Left hindlimb (tissue), 1 donor: ENCODE results near the gene FKBP7.
"Not testable (repeated sequence)": the region's sequence is repeated elsewhere in the genome, so short reads cannot be mapped to it uniquely, and the experiment has no call there.

Experiments
- DNase-seq: peaks from one replicate; pipeline ENCODE4 v3.0.0-alpha.2; 2018

FKBP7 gene, protein sequence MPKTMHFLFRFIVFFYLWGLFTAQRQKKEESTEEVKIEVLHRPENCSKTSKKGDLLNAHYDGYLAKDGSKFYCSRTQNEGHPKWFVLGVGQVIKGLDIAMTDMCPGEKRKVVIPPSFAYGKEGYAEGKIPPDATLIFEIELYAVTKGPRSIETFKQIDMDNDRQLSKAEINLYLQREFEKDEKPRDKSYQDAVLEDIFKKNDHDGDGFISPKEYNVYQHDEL

DNA sequence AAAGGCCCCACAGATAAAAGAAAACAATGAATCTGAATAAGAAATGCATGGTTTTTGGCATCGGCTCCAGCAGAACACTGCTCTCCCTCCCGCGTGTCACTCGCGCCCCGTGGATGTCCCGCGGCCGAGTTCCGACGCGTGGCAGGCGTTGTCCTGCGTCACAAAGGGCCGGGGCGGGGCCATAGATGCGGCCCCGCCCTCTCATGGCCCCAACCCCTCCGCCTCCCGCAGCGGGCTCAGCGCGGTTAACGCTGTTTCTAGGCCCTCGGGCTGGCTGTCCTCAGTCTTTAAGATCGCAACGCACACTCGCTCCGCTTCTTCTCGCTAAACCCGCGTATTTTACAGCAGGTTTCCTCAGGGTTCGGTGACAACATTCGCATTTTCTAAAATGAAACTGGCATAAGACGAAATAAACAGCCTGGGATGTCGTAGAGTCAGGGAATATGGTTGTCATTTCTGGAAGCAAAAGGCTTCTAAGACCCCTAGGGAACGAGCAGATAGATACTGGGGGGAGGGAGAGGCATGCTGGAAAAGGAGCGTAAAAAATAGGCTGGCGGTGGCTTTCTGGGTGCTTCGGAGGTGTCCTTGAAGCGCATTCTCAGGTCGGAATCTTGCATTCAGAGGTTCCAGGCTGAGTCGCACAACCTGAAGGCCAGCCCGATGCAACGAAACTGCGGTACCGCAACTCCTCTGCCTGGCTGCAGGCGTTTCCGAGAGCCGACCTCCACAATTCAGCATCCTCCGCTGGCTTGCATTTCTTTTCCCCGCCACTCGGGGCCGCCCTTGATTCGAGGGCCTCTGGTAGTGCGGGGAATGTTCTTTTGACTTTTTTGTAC, at the start of gene FKBP7:
Gene FKBP7 (minus strand): TSS at position 162 of the 836 bp plus-strand sequence. CDS start 101 bp downstream, at position 61.
- peak; percentile 89 for DNase-seq

DNA sequence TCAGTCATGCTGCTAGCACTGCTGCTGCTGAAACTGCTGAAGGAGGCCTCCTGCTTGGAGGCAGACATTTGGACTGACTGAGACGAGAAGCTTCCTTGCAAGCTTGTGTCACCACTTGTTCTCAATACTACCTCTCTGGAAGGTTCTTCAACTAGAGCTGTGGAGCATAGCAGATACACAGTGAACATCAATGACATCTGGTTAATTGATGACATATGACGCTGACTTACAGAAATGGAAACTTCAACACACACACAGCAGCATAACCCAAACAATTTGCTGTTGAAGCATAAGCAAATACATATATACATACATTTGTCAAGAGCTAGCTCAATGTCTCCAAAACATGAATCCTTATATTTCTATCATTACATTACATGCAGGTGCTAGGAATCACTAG, 49.2 kb upstream of the FKBP7 start:
- no peak for DNase-seq

DNA sequence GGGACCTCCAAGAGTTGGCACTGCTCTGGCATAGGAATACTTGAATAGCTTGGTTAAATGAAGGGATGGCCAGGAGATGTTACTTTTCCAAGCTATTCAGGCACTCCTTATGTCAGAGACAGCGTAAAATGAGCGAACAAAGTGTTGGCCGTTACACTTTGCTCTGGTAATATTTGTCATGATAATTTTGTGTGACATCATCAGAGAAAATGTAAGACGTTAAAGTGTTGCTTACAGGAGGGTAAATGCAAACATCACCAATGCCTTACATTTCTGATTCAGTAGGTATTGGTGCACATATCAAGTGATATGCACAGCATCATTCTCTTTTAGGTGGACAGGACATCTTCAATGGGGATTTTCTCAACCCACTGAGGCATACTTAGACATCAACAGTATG, 47.9 kb upstream of the FKBP7 start:
- no peak for DNase-seq

DNA sequence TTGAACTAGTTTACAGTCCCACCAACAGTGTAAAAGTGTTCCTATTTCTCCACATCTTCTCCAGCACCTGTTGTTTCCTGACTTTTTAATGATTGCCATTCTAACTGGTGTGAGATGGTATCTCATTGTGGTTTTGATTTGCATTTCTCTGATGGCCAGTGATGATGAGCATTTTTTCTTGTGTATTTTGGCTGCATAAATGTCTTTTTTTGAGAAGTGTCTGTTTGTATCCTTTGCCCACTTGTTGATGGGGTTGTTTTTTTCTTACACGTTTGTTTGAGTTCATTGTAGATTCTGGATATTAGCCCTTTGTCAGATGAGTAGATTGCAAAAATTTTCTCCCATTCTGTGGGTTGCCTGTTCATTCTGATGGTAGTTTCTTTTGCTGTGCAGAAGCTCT, 47.1 kb upstream of the FKBP7 start:
- not testable (repeated sequence) for DNase-seq

DNA sequence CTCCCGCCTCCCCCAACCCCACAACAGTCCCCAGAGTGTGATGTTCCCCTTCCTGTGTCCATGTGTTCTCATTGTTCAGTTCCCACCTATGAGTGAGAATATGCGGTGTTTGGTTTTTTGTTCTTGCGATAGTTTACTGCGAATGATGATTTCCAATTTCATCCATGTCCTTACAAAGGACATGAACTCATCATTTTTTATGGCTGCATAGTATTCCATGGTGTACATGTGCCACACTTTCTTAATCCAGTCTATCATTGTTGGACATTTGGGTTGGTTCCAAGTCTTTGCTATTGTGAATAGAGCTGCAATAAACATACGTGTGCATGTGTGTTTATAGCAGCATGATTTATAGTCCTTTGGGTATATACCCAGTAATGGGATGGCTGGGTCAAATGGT, 46.6 kb upstream of the FKBP7 start:
- DNase-seq, result not testable (repeated sequence)

DNA sequence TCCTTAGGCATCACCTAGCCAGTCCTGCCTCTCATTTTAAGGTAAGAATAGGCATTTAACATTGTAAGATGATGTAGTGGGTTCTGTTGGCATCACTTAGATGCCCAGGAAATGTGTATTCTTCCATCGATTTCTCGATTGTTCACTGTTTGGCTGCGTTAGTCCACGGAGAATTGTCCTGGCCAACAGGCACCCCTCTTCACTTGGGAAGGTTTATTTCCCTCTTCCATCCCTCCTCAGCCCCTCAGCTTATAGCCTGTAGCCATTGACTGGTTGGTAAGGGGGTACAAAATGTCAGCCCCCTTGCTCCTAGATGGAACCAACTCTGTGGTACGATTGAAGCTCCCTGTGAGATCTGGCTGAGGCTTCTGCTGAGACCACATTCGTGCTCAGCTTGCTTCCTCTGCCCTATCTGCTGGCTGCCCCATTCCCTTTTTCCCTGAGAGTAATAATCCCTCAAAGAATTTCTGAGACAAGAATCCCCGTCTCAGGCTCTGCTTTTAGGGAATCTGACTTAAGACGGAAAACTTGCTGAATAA, 45.3 kb upstream of the FKBP7 start:
- DNase-seq, result no peak

DNA sequence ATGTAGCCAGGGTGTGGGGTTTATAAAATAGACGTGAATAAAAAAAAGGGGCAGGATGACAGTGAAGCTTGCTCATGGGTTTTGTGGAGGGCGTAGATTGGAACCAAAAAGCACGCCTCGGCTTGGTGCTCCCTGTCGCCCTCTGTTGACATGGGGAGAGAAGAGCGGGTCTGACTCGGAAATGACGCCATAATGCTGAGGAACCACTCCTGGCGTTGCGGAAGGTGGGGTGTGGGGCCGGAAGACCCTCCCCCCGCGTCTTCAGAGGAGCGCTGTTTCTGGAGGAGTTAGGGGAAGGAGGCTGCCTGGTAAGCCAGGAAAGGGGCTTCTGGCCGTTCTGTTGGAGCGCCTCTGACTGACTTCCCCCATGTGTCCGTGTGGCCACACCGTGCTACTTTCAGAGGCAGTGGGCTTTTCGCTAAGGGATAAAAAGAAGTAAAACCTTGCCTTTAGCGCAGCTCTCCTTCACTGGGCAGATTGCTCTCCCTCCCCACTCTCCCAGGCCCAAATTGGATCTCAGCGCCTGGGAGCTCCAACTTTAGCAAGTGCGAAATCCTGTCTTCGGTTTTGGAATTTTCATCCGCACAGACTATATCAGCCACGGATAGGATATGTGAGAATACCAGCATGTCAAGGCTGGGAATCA, 44.7 kb upstream of the FKBP7 start:
- DNase-seq, result peak; percentile 88

DNA sequence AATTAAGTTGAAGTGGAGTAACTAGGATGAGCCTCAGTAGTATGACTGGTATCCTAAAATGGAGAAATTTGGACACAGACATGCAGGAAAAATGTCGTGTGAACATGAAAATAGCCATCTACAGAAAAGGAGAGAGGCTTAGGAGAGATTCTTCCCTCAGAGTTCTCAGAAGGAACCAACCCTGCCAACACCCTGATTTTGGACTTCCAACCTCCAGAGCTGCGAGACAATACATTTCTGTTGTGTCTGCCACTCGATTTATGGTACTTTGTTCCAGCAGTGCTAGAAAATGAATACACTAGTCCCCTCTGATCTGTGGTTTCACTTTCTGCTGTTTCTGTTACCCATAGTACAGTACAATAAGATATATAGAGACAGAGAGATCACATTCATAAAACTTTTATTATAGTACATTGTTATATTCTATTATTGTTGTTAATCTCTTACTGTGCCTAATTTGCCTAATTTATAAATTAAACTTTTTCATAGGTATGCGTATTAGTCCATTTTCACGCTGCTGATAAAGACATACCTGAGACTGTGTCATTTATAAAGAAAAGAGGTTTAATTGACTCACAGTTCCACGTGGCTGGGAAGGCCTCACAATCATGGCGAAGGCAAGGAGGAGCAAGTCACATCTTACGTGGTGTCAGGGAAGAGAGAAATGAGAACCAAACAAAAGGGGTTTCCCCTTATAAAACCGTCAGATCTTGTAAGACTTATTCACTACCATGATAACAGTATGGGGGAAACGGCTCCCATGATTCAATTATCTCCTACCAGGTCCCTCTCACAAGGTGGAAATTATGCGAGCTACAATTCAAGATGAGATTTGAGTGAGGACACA, 43.1 kb upstream of the FKBP7 start:
- no peak for DNase-seq

DNA sequence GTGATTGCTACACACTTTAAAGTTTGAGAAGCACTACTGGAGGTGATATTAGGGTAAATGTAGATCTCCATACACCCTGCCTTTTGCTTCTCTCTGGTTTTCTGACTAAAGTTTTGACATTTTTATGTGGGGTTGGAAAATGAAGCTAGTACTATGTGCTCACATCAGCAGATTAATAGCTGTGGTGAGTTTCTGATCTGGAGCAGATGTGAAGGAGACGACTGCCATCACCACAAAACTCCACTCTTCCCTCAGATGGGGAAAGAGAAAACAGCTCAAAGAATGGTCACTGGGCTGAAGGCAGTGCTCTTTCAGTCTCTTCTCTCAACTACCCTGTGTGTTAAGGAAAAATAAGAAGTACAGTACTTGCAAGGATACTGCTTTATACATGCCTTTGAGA, 39.1 kb upstream of the FKBP7 start:
- no peak for DNase-seq

DNA sequence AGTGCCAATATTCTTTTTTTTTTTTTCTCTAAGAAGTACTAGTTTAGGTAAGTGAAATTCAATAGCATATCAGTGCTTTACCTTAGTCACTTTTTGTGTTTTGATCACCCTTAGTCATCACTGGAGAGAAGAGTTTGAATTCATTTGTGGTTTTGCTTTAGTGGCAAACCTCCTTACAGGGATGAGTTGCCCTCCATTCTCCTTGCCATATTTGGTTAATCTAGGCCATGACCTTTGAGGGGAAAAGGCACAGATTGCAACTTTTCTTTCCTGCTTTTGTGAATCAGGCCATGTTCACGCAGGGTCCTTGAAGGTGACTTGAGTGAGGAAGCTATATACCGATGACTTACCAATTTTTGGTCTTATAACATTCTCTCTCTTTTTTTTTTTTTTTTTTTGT, 36.3 kb upstream of the FKBP7 start:
- DNase-seq, result no peak

DNA sequence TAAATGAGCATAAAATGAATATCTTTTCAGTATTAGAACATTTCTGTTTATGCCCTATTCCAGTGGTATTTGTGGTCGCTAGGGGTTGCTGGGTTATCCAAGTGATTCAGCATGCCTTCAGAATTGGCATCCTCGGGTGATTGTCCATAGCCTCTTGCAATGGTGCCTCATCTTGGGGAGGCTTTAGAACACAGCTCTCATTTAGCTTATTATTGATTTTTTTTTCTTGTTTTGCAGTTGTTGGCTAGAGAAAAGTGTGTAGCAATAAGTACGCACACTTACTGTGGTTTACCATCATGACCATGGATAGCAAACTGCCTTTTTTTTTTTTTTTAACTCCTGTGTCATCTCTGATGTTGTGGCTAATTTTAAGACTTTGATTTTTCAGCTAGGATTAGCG, 35.5 kb upstream of the FKBP7 start:
- no peak for DNase-seq

DNA sequence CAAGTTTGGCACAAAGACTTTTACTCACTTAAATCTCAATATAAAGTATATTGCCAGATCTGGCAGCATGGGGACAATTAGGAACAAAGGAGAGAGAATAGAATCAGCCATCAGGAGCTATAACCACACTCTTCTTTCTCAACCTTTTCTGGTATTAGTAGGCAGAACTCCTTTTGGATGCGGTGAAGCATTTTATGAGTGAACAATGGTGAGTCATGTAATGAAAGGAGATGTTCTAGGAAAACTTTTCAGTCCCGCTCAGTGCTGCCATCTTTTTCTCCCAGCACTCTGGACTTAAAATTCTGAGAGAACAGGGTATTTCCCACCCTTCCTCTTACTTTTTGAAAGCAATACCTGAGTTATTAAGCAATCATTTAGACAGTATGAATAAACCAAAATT, 34.1 kb upstream of the FKBP7 start:
- DNase-seq, result no peak

DNA sequence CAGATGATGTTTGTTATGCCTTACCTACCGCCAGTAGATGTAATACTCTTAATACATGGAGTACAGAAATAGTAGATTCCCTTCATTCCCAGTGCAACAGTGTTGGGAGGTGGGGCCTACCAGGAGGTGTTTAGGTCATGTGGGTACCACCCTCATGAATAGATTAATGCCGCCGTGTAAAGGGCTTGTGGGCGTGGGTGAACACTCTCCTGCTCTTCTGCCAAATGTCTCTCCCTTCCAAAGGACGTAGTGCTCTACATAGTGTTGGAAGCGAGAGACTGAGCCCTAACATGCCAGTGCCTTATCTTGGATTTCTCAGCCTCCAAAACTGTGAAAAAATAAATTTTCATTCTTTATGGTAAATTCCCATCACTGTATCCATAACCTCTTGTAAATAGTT, 32.0 kb upstream of the FKBP7 start:
- no peak for DNase-seq

DNA sequence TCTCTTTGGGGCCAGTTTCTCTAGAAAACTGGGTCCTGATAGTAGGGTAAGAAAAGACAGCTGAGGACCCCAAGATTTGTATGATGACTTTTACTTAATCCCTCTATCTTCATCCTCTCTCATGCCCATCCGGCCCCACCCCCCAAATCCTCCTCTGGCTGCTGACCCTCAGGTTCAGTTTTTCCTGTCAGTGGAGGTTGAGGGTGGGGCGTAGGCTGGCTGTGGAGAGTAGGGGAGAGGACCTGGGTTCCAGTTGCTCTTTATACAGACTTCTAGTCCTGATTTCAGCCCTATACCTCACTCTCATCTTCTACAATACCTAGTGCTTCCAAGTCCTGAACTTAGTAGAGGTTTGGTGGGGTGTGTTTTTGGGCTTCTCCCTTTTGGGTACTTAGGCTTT, 30.2 kb upstream of the FKBP7 start:
- DNase-seq, result no peak

DNA sequence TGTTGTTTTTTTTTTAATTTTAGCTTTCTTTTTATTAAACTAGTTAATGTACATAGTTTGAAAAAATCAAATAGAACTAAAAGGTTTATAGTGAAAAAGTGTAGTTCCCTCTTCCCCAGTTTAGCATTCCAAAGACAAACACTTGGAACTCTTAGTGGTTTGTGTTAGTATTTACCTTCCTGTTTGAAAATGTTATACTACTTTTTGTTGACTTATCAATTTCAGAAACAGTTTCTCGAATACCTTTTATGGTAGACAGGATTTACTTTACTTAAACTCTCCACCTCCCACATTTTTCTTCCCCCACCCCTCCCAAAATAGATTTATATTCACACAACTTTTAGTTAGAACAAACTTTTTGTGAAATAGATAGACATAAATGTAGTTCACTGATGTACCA, 28.5 kb upstream of the FKBP7 start:
- DNase-seq, result no peak

DNA sequence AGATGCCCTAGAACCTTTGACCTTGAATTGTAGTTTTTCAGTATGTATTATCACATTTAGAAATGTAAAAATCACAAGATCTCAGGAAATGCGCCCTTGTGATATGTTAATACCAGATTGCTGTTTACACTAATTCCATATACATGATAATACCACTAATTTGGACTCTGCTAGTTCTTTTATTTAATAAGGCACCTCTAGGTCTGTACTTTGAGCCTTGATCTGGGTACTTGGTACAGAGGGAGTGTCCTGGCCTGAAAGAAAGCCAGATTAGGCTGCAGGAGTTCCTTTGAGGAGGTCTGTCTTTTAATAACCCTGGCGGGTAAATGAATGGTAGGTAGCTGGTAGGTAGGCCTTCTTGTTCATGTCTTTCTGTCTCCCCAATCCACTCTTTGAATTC, 28.1 kb upstream of the FKBP7 start:
- no peak for DNase-seq

DNA sequence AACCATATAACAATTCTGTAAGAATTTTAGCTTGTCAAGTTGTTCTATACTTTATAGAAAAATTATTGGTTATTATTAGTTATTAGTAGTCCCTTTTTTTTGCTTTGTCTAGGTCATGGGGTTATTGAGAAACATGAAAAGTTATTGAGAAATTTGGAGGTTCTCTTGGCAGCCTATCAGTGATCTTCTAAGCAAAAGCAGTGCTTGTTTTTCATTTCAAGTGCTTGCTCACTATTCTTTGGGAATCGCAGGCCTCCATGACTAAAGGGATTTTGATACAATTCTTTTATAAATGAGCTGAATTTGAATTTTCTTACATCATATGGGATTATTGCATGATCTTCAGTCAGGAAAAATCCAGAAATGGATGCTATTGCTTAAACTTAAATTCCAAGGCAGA, 27.7 kb upstream of the FKBP7 start:
- no peak for DNase-seq

DNA sequence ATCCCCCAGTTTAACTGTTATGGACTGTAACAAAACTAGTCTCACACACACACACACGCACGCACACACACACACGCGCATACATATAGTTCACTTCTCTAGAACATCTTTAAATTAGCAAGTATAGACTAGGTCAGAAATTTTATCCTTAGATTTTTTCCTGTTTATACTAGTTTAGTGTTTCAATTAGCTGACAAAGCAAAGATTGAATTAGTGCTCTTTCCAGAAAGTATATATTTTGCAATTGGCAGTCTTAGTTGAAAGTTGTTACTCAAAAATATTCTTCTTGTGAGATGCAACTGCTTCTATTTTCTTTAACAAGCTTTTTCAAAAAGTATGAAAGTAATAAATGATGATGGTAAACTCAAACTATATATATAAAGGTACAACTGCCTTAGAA, 24.4 kb upstream of the FKBP7 start:
- DNase-seq, result no peak

DNA sequence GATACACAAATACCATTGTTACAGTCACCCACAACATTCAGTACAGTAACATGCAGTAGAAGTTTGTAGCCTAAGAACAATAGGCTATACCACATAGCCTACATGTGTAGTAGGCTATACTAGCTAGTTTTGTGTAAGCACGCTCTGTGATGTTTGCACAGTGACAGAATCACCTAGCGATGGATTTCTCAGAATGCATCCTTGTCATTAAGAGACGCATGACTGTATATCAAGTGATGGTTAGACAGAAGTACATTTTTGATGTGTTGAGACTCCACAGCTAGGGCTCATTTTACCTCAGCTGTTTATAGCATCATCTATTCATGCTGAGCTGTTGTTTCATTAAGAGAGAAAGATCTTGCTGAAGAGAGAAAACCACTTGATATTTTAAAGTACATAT, 21.2 kb upstream of the FKBP7 start:
- no peak for DNase-seq

DNA sequence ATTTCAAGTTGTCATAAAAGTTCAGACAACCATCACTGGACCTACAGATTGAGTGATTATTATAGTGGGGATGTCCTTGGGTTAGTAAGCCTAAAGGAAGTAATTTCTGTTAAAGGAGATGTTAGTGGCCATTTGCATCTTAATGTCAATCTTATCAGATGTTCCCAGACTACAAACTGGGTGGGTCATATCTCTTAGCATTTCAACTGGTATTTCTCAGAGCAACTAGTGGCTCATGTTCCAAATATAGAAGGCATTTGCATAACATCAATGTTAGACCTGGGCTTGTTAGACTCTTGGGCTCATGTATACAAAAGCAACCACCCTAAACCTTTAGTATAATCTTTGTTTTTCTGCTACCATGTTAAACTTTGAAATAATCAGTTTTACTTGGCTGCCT, 19.7 kb upstream of the FKBP7 start:
- DNase-seq, result no peak

DNA sequence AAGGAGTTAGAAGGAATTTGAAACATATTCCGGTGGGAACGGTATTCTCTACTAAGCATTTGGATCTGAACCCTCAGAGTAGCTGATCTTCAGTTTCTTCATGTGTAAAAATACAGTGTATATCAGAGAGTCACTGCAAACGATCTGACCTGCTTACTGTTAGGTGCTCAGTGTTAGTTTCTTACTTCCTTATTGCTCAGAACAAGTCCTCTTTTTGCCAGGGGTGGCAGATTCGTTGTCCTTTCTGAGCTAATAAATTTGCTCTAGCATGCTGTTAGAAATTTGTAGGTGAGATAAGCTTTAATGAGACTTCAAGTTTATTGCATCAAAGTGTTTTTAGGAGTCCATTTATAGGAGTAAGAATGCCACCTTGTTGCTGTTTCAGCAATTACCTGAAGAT, 17.6 kb upstream of the FKBP7 start:
- no peak for DNase-seq

DNA sequence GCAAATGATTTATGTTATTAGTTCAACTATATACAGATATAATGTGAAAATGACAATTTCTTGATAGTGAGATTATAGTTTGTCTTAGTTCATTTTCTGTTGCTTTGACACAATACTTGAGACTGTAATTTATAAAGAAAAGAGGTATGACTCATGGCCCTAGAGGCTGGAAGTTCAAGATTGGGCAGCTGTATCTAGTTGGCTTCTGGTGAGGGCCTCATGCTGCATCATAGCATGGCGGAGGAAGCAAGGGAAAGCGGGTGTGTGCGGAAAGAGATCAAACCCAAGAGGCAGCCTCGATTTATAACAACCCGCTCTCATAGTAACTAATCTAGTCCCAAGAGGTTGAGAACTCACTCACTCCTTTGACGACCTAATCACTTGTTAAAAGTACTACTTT, 13.2 kb upstream of the FKBP7 start:
- DNase-seq, result no peak

DNA sequence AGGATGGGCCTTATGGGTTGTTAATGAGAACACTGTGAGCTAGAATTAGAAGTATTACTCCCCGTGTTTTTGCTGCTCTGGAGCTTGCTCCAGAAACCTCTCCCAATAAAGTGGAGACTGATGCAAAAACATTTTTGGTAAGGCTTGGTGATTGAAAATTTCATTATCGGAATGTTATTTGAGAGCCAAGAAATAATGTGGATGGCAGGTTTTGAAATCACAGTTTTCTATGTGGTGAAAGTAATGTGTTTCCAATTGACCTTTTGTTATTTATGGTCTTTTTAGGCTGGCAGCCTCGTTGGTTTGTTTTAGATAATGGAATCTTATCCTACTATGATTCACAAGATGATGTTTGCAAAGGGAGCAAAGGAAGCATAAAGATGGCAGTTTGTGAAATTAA, 7.0 kb upstream of the FKBP7 start:
- no peak for DNase-seq
